OCI-LY3 (cell line): Measurements from ENCODE around the gene HMGN4.

Experiments used
- H2AFZ ChIP-seq: fragments of 200-600, 300-600 bp; shearing (Covaris generic); 2 replicates; pipeline ENCODE4 v1.6.0; 2014; ENCODE audit warnings: antibody characterized with exemption, low read depth, low read length
- H3K27ac ChIP-seq: fragments of 200-600, 300-600 bp; sonication (generic); 2 replicates; pipeline ENCODE4 v1.5.1; 2014; ENCODE audit warnings: mild to moderate bottlenecking, low read length, moderate library complexity, mixed read lengths
- H3K27me3 ChIP-seq: fragments of 200-600, 300-600 bp; sonication (generic); 2 replicates; pipeline ENCODE4 v1.6.1; 2014; ENCODE audit warnings: low read depth, low read length, mixed read lengths
- H3K36me3 ChIP-seq: fragments of 200-600, 300-600 bp; sonication (generic); replicated peaks from 2 replicates; pipeline ENCODE3; 2014; ENCODE audit warnings: low read depth, low read length, mixed read lengths
- H3K4me1 ChIP-seq: fragments of 300-600, 200-600 bp; sonication (generic); 2 replicates; pipeline ENCODE4 v1.6.1; 2014; ENCODE audit warnings: low read length, mixed read lengths
- H3K4me2 ChIP-seq: fragments of 200-600, 300-600 bp; sonication (generic); 2 replicates; pipeline ENCODE4 v1.6.1; 2014; ENCODE audit warnings: low read length, mixed read lengths
- H3K4me3 ChIP-seq: fragments of 300-600, 200-600 bp; sonication (generic); 2 replicates; pipeline ENCODE4 v1.5.1; 2014; ENCODE audit warnings: antibody characterized with exemption, mild to moderate bottlenecking, low read length, moderate library complexity
- H3K79me2 ChIP-seq: fragments of 300-600, 200-600 bp; shearing (Covaris generic); 2 replicates; pipeline ENCODE4 v1.6.1; 2014; ENCODE audit warnings: mild to moderate bottlenecking, low read length, mixed read lengths
- H3K9ac ChIP-seq: fragments of 300-600, 200-600 bp; shearing (Covaris generic); 2 replicates; pipeline ENCODE4 v1.6.0; 2014; ENCODE audit warnings: mild to moderate bottlenecking, low read length, moderate library complexity
- H3K9me3 ChIP-seq: fragments of 200-600, 300-600 bp; shearing (Covaris generic); 2 replicates; pipeline ENCODE4 v1.6.1; 2014; ENCODE audit warnings: low read length, mixed read lengths; ENCODE audit not compliant: insufficient read depth
- H4K20me1 ChIP-seq: fragments of 200-600, 300-600 bp; sonication (generic); 2 replicates; pipeline ENCODE4 v1.6.1; 2016; ENCODE audit warnings: low read length, mixed read lengths; ENCODE audit not compliant: insufficient read depth
- EZH2phosphoT487 ChIP-seq: fragments of 200-600 bp; shearing (Covaris generic); IDR thresholded peaks from 2 replicates; pipeline ENCODE4 v1.6.1; 2018; ENCODE audit warnings: antibody characterized with exemption, mixed run types, low read depth
- TF ChIP-seq, protein P1 (sequence below): fragments of 200-600, 300-600 bp; sonication (generic); IDR thresholded peaks from 2 replicates; pipeline ENCODE4 v1.5.1; 2014; ENCODE audit warnings: antibody characterized with exemption, low read length, low read depth

Gene HMGN4

DNA sequence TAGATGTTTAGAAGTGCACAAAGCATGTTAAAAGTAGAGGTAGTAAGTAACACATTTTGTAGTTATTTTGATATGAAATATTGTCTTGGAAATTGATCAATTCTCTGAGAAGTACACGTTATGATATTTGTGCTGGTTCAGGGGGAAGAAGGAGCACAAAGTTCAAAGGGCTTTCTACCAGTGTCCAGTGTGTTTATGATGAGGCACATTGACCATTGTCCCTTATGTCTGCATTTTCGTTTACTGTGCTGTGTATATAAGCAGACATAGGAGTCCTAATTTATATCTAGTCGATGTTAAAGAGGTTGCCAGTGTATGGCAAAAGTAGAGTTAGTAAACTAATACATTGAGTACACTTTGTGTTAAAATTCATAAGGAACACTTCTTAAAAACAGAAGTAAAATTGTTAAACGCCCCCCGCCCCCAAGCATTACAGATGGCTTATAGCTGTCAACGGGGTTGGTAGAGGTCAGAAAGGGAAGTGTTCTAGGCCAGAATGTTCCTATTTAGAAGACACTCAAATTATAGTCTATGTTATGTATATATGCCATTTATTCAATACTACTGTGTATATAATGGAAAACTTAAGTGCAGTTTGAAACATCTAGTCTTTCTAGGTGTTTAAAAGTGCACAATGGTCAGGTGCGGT lies 13.3 kb upstream of the HMGN4 start:
- Histone ChIP-seq H3K4me3 (no peak overlapping the region), H3K27me3 (no peaks in the 10 kb centered on the region), H3K27ac (no peak overlapping the region), H3K4me1 (peaks cover 16% of the 10 kb centered on the region), H3K36me3 (no peaks in the 10 kb centered on the region), H3K9me3 (no peaks in the 10 kb centered on the region), H3K79me2 (peaks cover 26% of the 10 kb centered on the region), H3K9ac (no peak overlapping the region), H3K4me2 (no peak overlapping the region), H4K20me1 (no peaks in the 10 kb centered on the region), H2AFZ (no peak overlapping the region)
- TF ChIP-seq, protein P1, sequence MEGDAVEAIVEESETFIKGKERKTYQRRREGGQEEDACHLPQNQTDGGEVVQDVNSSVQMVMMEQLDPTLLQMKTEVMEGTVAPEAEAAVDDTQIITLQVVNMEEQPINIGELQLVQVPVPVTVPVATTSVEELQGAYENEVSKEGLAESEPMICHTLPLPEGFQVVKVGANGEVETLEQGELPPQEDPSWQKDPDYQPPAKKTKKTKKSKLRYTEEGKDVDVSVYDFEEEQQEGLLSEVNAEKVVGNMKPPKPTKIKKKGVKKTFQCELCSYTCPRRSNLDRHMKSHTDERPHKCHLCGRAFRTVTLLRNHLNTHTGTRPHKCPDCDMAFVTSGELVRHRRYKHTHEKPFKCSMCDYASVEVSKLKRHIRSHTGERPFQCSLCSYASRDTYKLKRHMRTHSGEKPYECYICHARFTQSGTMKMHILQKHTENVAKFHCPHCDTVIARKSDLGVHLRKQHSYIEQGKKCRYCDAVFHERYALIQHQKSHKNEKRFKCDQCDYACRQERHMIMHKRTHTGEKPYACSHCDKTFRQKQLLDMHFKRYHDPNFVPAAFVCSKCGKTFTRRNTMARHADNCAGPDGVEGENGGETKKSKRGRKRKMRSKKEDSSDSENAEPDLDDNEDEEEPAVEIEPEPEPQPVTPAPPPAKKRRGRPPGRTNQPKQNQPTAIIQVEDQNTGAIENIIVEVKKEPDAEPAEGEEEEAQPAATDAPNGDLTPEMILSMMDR = no peak
- TF ChIP-seq EZH2phosphoT487 = no peak

- no peak overlapping the region for H3K4me2 ChIP-seq
- no peaks in the 10 kb centered on the region for H3K36me3 ChIP-seq
- no peak overlapping the region for H3K9ac ChIP-seq
- TF ChIP-seq, protein P1 = no peak
- no peak for TF ChIP-seq EZH2phosphoT487
- no peaks in the 10 kb centered on the region for H3K9me3 ChIP-seq
- H3K79me2 ChIP-seq = peaks cover 26% of the 10 kb centered on the region
- H3K4me1 ChIP-seq = peaks cover 10% of the 10 kb centered on the region
- no peak overlapping the region for H3K4me3 ChIP-seq
- no peaks in the 10 kb centered on the region for H4K20me1 ChIP-seq
- no peak overlapping the region for H3K27ac ChIP-seq
- H3K27me3 ChIP-seq = no peaks in the 10 kb centered on the region
- H2AFZ ChIP-seq = no peak overlapping the region
These were observed 12.3 kb upstream of the HMGN4 start for GRCh38 chr6:26525838-26526237.

GRCh38 chr6:26526928-26527327 lies 11.2 kb upstream of the HMGN4 start:
- no peaks in the 10 kb centered on the region for H3K9me3 ChIP-seq
- no peaks in the 10 kb centered on the region for H4K20me1 ChIP-seq
- no peak overlapping the region for H3K9ac ChIP-seq
- H3K36me3 ChIP-seq = no peaks in the 10 kb centered on the region
- no peak for TF ChIP-seq EZH2phosphoT487
- no peak overlapping the region for H3K4me3 ChIP-seq
- no peaks in the 10 kb centered on the region for H3K27me3 ChIP-seq
- H2AFZ ChIP-seq = no peak overlapping the region
- H3K4me1 ChIP-seq = peaks cover 10% of the 10 kb centered on the region
- peaks cover 26% of the 10 kb centered on the region for H3K79me2 ChIP-seq
- no peak overlapping the region for H3K4me2 ChIP-seq
- no peak overlapping the region for H3K27ac ChIP-seq

- H3K79me2 ChIP-seq = no peaks in the 10 kb centered on the region
These were observed 8.0 kb upstream of the HMGN4 start for GRCh38 chr6:26530203-26530602.

More at GRCh38 chr6:26530203-26530602, 8.0 kb upstream of the HMGN4 start:
- Histone ChIP-seq H2AFZ (no peak overlapping the region), H4K20me1 (no peaks in the 10 kb centered on the region), H3K9me3 (no peaks in the 10 kb centered on the region), H3K4me2 (no peak overlapping the region), H3K4me1 (peaks cover 25% of the 10 kb centered on the region), H3K27ac (no peak overlapping the region), H3K27me3 (no peaks in the 10 kb centered on the region), H3K9ac (no peak overlapping the region), H3K4me3 (no peak overlapping the region), H3K36me3 (no peaks in the 10 kb centered on the region)
- TF ChIP-seq, protein P1 = no peak
- TF ChIP-seq EZH2phosphoT487 = no peak
